Measurements from ENCODE around the gene AMIGO1. TPM values are rescaled to one million over a fixed set of nuclear protein-coding genes. Genes with fewer than 3 reads are reported as not detected.
A peak's percentile ranks its signal among the peaks of the same experiment; 100 is the strongest.

The AMIGO1 gene
- total RNA-seq, 3 donors from 2014 or later (not counting 1 experiment from before 2014, with no cell fraction given): 5.0 to 10.7 (median 7.8) TPM

DNA sequence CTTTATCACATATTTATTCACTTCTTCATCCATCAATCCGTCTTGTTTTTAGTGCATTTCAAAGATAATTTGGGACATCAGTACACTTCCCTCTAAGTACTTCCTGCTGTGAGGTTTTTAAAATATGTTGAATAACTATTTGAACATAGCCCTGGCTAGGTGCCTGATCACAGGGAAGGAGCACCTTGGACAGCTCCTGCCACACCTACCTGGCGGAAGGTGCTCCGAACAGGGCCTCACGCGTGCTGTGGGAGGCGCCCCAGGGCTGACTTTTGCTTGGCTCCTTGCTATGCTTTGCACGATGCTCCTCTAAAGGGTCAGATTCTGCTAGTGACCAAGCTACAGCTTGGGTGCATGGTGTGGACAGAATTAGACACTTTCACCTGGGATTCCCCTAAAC is 30.7 kb downstream of the AMIGO1 start:
- Mint-ChIP-seq H3K4me1 (peaks cover 8 to 13% of the 10 kb centered on the region in 2 donors), H3K27me3 (ENCODE audit: low read depth in 2 of 2) (peaks cover 30 to 39% of the 10 kb centered on the region in 2 donors), H3K4me3 (no peak overlapping the region), H3K27ac (no peak overlapping the region), H3K36me3 (no peaks in the 10 kb centered on the region), H3K9me3 (no peaks in the 10 kb centered on the region)
- H3K9me3 ChIP-seq (ENCODE audit: control insufficient read depth, insufficient read depth, low read length): no peaks in the 10 kb centered on the region
- DNase-seq (peak in 1 of 2 donors; percentile 67), ATAC-seq (no peak)
- no peak overlapping the region for H3K4me3 ChIP-seq (ENCODE audit: low read length)
- TF ChIP-seq, protein P1, sequence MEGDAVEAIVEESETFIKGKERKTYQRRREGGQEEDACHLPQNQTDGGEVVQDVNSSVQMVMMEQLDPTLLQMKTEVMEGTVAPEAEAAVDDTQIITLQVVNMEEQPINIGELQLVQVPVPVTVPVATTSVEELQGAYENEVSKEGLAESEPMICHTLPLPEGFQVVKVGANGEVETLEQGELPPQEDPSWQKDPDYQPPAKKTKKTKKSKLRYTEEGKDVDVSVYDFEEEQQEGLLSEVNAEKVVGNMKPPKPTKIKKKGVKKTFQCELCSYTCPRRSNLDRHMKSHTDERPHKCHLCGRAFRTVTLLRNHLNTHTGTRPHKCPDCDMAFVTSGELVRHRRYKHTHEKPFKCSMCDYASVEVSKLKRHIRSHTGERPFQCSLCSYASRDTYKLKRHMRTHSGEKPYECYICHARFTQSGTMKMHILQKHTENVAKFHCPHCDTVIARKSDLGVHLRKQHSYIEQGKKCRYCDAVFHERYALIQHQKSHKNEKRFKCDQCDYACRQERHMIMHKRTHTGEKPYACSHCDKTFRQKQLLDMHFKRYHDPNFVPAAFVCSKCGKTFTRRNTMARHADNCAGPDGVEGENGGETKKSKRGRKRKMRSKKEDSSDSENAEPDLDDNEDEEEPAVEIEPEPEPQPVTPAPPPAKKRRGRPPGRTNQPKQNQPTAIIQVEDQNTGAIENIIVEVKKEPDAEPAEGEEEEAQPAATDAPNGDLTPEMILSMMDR (IDR thresholded peaks at IDR 0.05): no peak
- no peaks in the 10 kb centered on the region for H3K36me3 ChIP-seq (ENCODE audit: control insufficient read depth, insufficient read depth, low read length)
- H3K27me3 ChIP-seq (ENCODE audit: control insufficient read depth, insufficient read depth, low read length): peaks cover 5% of the 10 kb centered on the region
- no peak overlapping the region for H3K27ac ChIP-seq (ENCODE audit: low read length)
- intact Hi-C loops (cut with micrococcal nuclease): no loop called here
- 12% methylated on average over 6 of the region's 7 CpGs for WGBS (ENCODE audit: insufficient coverage)
- H3K4me1 ChIP-seq (ENCODE audit: control insufficient read depth, insufficient read depth, low read length): peaks cover 12% of the 10 kb centered on the region

DNA sequence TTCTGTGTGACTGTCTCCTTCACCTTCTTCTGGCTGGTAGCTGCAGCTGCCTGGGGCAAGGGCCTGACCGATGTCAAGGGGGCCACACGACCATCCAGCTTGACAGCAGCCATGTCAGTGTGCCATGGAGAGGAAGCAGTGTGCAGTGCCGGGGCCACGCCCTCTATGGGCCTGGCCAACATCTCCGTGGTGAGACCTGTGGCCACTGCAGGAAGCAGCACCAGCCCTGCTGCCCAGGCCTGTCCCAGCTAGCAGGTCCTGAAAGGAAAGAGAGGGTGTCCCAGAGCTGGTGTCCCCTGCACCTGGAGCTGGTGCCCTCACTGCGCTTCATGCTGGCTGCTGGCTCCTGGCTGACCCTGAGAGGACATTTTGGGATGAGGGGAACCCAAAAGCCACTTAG is 31.7 kb downstream of the AMIGO1 start:
- Histone ChIP-seq H3K4me3 (ENCODE audit: low read length) (no peak overlapping the region), H3K4me1 (ENCODE audit: control insufficient read depth, insufficient read depth, low read length) (peaks cover 5% of the 10 kb centered on the region), H3K36me3 (ENCODE audit: control insufficient read depth, insufficient read depth, low read length) (no peaks in the 10 kb centered on the region), H3K27ac (ENCODE audit: low read length) (no peak overlapping the region), H3K27me3 (ENCODE audit: control insufficient read depth, insufficient read depth, low read length) (peaks cover 5% of the 10 kb centered on the region), H3K9me3 (ENCODE audit: control insufficient read depth, insufficient read depth, low read length) (no peaks in the 10 kb centered on the region)
- Mint-ChIP-seq H3K27ac (no peak overlapping the region), H3K9me3 (no peaks in the 10 kb centered on the region), H3K36me3 (no peaks in the 10 kb centered on the region), H3K27me3 (ENCODE audit: low read depth in 2 of 2) (peaks cover 33 to 45% of the 10 kb centered on the region in 2 donors), H3K4me1 (peaks cover under 1 to 5% of the 10 kb centered on the region in 2 donors), H3K4me3 (no peak overlapping the region)
- DNase-seq (no peak), ATAC-seq (peak in 1 of 3 donors; percentile 57)
- intact Hi-C loops (cut with micrococcal nuclease): no loop called here
- WGBS (ENCODE audit: insufficient coverage): 54% methylated on average over 6 of the region's 6 CpGs
- TF ChIP-seq, protein P1 (IDR thresholded peaks at IDR 0.05): no peak

DNA sequence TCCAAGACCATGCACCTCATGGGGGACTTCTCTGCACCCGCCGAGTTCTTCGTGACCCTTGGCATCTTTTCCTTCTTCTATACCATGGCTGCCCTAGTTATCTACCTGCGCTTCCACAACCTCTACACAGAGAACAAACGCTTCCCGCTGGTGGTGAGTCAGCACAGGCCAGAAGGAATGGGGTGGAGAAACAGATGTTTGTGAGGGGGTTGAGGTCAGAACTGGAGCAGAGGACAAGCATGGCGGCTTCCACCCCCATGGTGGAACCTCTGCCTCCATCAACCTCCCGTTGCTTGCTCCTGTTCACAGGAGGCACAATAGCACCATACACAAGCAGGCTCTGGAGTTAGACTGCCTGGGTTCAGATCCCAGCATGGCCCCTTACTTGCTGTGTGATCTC is 32.7 kb downstream of the AMIGO1 start:
- 94% methylated on average over 5 of the region's 8 CpGs for WGBS (ENCODE audit: insufficient coverage)
- ATAC-seq (no peak), DNase-seq (no peak)
- Mint-ChIP-seq H3K27me3 (ENCODE audit: low read depth in 2 of 2) (peaks cover 38 to 52% of the 10 kb centered on the region in 2 donors), H3K4me1 (no peaks in the 10 kb centered on the region), H3K36me3 (no peaks in the 10 kb centered on the region), H3K4me3 (no peak overlapping the region), H3K9me3 (no peaks in the 10 kb centered on the region), H3K27ac (no peak overlapping the region)
- no peak overlapping the region for H3K4me3 ChIP-seq (ENCODE audit: low read length)
- peaks cover 7% of the 10 kb centered on the region for H3K27me3 ChIP-seq (ENCODE audit: control insufficient read depth, insufficient read depth, low read length)
- no peak overlapping the region for H3K27ac ChIP-seq (ENCODE audit: low read length)
- H3K36me3 ChIP-seq (ENCODE audit: control insufficient read depth, insufficient read depth, low read length): no peaks in the 10 kb centered on the region
- intact Hi-C loops (cut with micrococcal nuclease): no loop called here
- H3K4me1 ChIP-seq (ENCODE audit: control insufficient read depth, insufficient read depth, low read length): peaks cover 4% of the 10 kb centered on the region
- H3K9me3 ChIP-seq (ENCODE audit: control insufficient read depth, insufficient read depth, low read length): no peaks in the 10 kb centered on the region
- TF ChIP-seq, protein P1 (IDR thresholded peaks at IDR 0.05): no peak

DNA sequence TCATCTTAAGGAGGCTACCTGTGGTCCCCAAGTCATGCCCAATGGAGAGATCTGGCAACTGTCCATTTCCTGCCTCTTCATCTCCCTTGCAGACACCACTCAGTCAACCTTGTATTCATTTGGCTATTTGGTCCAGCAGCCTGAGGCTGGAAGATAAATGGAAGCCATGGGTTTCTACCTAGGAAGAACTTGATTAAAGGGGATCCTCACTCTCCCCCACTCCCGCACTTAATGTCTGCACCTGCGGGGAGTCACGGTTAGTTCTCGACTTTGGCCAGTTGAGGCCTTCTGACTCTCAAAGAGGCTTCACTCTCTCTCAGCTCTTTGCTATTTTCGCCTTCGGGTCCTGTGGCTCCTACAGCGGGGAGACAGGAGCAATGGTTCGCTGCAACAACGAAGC is 34.3 kb downstream of the AMIGO1 start:
- Histone ChIP-seq H3K4me3 (ENCODE audit: low read length) (no peak overlapping the region), H3K9me3 (ENCODE audit: control insufficient read depth, insufficient read depth, low read length) (no peaks in the 10 kb centered on the region), H3K36me3 (ENCODE audit: control insufficient read depth, insufficient read depth, low read length) (no peaks in the 10 kb centered on the region), H3K4me1 (ENCODE audit: control insufficient read depth, insufficient read depth, low read length) (peaks cover 4% of the 10 kb centered on the region), H3K27me3 (ENCODE audit: control insufficient read depth, insufficient read depth, low read length) (peaks cover 9% of the 10 kb centered on the region), H3K27ac (ENCODE audit: low read length) (no peak overlapping the region)
- intact Hi-C loops (cut with micrococcal nuclease): no loop called here
- Mint-ChIP-seq H3K4me1 (no peaks in the 10 kb centered on the region), H3K9me3 (no peaks in the 10 kb centered on the region), H3K36me3 (no peaks in the 10 kb centered on the region), H3K27ac (no peak overlapping the region), H3K4me3 (no peak overlapping the region), H3K27me3 (ENCODE audit: low read depth in 2 of 2) (peaks cover 43 to 60% of the 10 kb centered on the region in 2 donors)
- no peak for ATAC-seq
- no peak for DNase-seq
- 82% methylated on average over 9 of the region's 9 CpGs for WGBS (ENCODE audit: insufficient coverage)
- TF ChIP-seq, protein P1 (IDR thresholded peaks at IDR 0.05): no peak
